Measurements from ENCODE around the gene ROS1.

DNA sequence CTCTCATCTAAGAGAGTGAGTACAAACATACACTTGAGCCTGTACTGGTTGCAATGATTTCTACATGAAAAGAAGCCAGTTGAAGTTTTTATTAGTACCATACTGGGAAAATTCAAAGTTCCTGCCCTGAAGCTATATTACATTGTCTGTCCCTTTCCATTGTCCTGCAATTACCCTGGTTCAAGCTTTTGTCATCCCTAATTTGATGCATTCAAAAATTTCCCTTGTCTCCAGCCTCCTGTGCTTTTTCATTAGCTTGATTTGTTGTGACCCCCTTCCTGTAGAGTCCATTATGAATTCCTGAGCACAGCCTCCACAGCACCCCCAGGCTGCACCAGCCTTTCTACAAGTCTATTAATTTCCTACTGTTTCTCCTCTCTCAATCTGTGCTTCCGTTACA lies 114.0 kb downstream of the ROS1 start:
- no peak for TF ChIP-seq CTCF (IDR thresholded peaks at IDR 0.05)
- TF ChIP-seq POLR2A (IDR thresholded peaks at IDR 0.05) = no peak

Measured in vagina (tissue), 2 donors.